GM21447 (cell line): ENCODE measurements around the gene GFI1.

ENCODE experiments used
- ATAC-seq: cut with Tn5 transposase; IDR thresholded peaks from one replicate; pipeline ENCODE4 v1.9.1; 2021; ENCODE audit not compliant: unreplicated experiment

The GFI1 gene

DNA sequence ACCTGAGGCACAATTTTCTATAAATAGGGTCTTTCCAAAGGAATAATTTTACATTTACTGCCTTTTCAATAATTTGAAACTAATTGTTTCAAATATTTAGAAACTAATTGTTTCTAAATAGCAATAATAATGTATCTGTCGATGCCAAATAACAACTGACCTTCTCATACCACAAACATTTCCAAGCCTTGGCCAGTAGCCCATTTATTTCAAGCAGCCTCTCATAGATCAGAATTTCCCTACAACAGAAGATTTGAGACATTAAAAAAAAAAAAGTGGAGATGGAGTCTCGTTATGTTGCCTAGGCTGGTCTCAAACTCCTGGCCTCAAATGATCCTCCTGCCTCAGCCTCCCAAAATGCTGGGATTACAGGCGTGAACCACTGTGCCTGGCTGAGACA is 2.1 kb upstream of the GFI1 start:
- no peak for ATAC-seq

DNA sequence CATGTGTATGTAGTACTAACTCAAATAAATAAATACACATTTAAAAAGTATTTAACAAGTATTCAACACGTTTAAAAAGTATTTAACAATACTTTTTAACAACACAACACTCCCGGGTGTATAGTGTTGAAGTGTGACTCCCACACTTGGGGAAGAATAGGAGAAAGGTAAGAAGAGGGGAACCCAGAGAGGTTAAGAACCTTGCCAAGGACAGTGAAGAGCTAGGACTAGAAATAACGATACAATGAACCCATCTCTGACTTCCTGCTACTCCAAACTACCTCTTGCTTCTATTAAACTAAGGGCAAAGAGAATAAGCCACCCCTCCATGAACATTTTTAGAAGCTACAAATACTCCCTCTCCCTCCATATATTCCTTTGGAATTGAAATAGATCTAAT is 1.7 kb upstream of the GFI1 start:
- ATAC-seq: no peak

DNA sequence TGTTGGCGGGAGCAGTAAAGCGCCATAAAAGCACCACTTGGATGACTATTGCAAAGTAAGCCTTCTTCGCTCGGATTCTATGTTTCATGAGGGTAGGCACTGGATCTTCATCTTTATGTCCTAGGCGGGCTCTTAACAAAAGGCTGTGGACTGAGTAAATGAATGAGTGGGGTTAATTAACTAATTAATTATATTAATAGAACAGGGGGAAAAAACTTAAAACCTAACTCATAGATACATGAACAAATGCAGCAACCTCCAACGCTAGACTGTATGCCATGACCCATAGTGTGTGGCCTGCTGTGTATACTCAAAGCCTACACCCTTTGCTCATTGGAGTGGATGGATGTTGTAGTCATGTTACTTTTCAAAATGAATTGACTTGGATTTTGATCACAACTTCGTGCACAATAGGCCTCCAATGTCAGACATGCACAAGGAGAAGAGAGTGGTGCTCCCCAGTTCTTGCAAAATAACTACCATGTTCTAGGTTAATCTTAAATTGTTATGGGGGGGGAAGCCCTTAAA is 417 bp upstream of the GFI1 start:
- no peak for ATAC-seq

DNA sequence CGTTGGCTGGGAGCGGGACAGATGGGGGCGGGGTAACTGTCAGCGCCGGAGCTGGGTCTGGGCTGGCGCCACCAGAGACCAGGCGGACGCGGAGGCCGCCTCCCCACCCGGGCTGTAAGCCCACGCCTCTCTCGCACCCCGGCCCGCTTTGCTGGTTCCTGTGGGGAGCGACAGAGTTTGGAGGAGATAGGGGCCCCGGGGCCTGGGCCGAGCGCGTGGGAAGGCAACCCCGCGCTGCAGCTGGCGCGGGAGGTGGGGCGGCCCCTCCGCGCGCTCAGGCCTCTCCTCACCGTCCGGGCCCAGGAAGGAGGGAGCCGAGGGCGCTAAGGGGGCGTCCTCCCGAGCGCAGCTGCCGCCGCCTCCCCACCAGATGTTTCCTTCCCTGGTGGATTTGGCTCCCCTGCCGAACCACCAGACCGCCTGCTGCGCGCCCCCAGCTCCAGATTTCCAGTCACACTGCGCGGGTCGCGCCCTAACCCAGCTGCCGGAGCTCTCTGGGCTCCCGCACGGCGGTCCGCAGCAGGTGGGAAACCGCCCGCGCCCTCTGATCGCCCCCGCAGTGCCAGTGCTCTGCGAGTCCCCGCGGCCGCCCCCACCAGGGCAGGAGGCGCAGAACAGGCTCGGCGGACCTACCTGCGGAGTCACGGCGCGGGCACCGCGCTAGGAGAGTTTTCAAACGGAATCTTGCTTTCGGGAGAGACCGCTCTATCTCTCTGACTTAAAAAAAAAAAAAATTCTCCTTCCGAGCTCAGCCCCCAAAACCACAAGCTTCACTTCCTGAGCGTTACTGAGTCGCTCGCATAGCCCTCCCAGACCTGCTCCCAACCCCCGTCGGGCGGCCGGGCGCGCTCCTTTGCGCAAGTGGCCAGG is 1.1 kb downstream of the GFI1 start:
- peak; percentile 41 for ATAC-seq

DNA sequence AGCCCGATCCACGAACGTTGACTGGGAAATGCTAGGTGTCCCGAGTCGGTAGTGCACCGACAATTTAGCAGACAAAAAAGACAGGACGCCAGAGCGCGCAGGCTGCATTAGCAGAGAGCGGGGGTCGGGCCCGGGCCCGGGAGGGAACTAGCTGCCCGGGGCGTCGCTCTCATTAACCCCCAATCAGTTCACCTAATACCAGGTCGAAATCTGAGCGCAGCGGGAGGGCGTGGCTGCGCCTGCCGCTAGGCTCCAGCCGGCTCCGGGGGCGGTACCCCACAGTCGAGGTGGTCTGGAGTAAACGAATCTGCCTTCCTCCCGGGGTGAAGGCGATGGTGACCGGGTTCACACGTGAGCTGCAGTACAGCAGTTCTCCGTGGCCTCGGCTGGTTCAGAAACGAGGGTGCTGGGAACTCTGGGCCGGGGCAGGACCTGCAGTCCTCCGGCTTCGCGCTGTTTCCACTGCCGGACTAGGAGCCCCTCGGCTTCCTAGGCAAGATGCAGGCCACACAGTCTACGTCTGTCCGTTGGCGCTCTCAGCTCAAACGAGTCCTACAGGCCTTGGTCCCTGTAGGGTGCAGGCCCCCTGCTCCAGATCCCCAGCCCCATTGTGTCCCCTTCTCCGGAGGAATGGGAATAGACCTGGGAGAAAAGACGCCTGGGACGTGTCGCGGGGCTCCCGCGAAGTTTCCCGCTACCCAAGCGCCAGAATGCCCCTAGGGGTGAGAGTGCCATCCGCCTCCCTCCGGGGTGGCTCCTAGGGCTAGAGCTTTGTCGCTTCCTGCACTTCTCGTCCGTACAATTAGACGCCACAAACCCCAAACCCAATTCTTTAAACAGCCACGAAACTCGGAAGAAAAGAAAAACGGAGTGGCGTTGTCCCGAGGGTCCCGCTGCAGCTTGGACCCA is 2.0 kb downstream of the GFI1 start:
- ATAC-seq: peak; percentile 28

DNA sequence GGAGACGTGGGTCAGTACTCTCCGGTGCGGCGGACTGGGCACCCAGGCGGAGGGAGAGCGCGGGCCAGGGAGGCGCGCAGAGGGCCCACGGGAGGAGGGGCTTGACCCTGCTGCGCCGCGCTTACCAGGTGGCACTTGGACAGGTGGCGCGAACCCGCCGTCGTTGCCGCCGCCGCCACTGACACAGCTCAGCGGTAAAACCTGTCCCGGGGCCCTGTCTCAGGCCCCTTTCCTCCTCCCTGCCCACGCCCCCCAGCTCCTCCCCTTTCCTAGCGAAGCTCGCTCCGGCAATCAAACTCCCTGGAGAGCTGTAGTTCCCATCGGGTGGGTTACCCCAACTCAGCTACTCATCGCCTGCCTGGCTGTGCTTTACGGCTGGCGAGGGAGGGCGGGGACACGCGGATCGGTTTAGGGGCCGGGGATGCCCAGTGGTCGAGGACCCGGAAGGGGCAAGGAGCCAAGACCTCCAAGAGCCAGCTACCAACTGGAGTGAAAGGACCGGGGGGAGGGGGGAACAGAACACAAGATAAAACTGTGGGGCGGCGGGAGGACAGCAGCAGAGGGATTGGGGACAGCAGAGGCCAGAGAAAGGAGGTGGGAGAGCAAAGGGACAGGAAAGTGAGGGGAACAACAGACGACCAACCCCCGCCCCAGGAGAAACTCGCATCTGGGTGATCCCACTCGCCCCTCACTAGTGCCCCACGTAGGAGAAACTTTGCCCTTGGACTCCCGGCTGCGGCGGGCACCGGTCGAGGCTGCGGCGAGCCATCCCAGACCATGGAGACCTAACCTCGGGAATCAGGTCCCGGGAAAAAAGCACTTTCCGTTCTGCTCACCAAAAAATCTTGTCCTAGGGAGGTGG is 2.9 kb downstream of the GFI1 start:
- ATAC-seq: peak; percentile 11

DNA sequence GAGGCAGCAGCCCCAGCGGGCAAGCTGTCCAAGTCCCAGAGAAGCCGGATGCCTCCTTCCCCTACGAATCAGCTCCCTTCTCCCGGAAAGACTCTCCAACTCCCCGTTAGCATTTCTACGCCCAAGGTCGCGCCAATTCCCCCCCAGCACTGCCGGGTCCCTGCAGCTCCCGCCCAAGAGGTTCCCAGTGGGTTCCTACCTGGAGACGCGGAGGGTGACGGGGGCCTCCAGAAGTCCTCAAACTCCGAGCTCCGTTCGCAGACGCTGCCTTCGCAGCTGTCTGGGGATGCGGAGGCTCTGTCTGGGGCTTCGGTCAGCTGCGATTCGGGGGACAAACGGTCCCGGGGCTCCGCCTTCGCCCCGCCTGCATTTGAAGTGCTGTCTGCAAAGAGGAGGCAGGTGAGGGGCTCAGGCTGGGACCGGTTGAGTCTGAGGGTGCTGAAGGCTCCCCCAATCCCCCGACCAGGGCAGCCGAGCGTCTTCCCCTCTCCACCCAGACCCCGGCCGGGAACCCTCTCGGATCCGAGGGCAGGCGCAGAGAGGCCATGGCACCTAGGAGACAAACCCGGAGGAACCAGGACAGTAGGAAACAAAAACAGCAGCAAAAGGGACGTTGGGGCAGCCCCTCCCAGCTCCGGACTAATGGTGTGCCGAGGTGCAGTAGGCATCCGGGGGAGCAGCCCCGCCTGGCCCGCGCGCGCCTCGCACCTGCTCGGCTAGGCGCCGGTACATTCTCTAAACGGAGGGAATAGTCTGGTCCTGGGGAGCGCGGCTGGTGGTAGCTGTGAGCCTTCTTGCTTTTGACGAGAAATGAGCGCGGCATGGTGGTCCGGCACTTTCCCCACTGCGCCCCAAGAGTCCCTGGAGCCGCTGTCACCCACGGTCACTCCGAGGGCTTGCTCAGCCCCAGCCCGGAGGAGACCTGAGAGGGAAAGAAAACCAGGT is 3.8 kb downstream of the GFI1 start:
- ATAC-seq: peak; percentile 6

DNA sequence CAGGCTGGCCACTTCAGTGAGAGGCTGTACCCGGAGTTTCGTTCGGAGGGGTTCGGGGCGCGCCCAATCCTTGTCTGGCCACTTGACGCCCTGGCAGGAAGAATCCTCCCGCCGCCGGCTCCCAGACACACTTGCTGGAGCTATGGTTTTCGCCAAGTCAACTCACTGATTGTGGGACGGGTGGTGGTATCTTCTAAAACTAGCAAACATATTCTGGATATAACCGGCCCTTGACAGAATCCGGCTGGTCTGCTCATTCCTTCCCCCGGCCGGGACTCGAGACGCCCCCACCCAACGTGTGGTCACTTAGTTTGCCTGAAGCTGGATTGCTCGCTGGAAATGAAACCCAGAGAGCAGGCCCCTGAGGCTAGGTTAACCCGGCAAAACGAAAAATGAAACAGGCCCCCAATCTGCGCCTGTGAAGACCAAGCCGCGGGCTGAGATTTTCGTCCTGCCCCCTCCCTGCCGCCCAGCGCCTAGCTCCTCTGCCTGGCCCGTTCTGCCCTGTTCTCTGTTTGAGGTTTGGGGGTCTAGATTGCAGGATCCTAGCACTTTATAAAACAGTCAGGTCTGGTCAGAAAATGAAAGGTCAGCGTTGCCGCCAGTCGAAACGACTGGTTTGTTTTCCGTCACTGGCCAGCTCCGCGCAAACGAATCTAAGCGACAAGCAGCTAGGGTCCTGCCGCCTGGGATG is 4.6 kb downstream of the GFI1 start:
- no peak for ATAC-seq

DNA sequence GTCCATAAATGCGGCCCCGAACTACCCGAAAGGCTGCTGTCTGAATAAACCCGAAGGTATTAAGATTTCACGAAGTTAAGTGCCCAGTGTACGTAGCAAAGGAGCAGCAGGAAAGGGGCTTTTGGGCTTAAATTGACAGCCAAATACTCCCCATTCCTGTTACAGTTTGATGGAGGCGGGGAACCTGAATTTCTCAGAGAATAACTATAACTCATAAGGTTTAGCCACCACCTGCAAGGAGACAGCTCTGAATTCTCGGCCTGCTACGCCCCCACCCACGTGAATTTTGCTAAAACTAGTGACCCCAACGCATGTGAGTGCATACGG is 5.2 kb downstream of the GFI1 start:
- no peak for ATAC-seq

DNA sequence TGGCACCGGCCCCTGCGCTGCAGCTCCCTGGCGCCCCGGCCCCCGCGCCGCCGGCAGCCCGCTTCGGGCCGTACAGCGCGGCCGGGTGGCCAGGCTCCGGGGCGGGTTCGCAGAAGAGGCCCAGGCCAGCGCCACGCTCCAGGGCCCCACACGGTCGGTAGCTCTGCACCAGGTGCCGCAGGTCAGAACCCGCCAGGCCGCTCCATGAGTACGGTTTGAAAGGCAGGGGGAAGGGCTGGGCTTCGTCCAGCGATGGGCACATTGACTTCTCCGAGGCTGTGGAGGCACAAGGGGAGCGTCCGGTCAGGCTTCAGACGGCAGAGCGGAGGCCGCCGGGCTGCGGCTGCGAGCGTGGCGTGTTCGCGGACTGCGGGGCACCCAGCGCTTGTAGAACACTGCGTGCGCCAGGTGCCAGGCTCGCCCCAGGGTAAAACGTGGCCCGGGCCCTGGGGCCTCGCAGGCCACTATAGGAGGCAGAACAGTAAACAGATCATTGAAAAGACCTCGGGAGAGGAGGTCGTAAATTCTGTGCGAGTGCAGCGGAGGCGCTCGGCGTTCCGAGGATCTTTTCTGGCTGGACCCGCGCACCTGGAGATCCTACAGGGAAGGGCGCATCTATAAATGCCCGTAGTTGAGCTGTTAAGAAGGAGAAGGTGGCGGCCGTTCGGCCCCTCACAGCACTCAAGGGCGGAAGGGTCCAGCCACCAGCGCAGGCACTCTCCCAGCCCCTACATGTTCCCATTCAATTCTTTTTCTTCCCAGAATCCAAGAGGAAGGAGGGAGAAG is 5.7 kb downstream of the GFI1 start:
- ATAC-seq: no peak

DNA sequence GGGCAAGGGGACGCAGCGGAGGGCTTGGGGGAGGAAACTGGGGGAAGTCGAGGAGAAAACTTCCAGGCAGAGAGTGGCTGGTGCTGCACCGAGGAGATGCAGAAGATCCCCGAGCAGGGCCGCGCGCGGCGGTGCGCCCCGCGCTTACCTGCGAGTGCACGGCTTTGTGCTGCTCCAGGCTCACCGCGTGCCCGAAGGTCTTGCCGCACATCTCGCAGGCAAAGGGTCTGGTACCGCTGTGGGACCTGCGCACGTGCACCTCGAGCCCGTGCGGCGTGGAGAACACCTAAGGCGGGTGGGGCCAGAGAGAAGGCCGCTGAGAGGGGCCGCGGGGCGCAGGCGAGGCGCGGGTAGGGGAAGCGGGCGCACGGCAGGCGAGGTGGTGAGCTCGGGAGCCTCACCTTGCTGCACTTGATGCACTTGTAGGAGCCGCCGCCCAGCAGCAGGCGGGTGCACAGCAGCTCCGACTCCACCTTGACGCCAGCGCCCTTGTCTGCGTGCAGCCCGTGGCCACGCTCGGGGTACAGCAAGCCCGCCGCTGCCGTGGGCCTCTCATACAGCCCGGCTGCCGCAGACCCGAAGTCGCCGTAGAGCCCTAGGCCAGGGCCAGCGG is 6.4 kb downstream of the GFI1 start:
- ATAC-seq: no peak

DNA sequence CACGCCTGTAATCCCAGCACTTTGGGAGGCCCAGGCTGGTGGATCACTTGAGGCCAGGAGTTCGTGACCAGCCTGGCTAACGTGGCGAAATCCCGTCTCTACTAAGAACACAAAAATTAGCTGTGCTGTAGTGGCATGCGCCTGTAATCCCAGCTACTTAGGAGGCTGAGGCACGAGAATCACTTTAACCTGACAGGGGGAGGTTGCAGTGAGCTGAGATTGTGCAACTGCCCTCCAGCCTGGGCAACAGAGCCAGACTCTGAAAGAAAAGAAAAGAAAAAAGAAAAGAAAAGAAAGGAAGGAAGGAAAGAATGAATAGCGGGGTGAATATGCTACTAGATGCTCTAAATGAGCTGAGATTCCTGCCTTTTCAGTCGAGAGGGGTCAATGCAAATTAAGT is 7.1 kb downstream of the GFI1 start:
- ATAC-seq: no peak

DNA sequence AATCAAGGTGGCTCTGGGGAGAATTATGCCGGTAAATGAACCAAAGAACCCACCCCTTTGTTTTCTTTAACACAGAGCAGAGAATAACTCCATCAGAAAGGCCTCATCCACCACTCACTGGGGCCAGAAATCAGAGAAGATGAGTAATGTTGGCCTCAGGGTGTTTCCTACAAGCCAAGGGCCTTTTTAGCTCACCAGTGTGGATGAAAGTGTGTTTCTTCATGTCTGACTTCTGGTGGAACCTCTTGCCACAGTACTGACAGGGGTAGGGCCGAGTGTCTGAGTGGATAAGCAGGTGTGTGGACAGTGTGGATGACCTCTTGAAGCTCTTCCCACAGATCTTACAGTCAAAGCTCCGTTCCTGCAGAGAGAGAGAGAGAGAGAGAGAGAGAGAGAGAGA is 8.3 kb downstream of the GFI1 start:
- ATAC-seq: no peak

DNA sequence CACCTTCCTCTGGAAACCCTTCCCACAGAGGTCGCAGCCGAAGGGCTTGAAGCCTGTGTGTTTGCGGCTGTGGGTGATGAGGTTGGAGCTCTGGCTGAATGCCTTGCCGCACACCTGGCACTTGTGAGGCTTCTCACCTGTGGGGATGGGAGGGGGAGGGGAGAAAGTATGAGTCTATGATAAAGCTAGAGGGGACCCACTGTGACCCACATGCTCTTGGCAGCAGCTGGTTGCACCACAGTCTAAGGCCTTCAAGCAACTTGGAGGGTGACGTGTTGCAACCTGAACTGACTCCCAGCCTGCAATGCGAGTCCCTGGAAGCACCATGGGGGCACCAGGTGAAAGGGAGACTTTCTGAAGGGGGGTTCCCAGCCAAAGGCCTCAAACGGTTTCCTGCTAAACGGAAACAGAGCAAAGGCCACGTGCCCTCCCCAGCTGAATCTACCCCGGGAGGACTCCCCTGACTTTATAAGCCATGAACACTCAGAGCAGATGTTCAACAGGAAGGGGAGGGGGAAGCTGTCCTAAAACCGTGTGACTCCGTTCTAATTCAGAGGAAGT is 10.6 kb downstream of the GFI1 start:
- ATAC-seq: peak; percentile 60

DNA sequence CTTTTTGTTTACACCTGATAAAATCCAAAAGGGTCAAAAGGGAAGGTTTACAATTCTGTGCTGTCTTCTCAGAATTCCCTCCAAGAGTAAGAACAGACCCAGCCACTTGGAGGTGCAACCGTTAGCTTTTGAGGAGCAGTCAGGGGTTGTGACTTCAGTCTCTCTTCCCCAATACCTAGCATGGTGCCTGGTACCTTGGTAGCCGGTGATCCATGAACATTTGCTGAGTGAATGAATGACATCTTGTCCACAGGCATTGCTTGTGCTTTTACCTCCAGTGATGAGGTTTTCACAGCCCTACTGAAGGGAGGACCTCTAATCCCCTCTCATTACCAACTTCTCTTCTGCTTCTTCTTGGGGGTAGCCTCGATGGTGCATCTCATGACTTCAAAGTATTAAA is 11.7 kb downstream of the GFI1 start:
- no peak for ATAC-seq

DNA sequence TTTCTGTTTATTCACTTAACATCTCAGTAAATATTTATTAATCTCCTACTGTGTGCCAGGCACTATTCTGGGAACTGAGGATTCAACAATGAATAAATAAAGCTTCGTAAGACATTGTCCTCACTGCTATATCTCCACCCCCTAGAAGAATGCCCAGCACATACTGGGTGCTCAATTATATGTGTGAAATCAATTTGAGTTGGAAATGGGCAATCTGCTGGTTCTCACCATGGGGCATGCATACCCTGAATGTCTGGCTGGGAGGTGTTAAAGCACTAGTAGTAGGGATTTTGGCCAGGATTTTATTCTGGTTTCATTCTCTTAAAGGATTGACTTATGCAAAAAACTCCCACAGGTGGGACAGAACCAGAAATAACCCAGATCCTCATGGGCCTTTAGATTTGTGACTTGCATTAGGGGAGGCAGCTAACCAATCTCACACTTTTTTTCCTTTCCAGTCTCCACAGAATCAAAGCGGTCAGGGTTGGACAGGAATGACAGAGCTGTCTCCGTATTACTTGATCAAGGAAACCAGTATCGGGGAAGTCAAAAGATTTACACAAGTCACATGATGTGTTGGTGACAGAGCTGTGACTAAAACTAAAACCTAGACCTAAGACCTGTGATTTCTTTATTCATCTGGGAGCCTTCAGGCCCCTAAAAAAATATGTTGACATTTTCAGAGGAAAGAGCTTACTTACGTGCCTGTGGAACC is 12.8 kb downstream of the GFI1 start:
- ATAC-seq: peak; percentile 49

DNA sequence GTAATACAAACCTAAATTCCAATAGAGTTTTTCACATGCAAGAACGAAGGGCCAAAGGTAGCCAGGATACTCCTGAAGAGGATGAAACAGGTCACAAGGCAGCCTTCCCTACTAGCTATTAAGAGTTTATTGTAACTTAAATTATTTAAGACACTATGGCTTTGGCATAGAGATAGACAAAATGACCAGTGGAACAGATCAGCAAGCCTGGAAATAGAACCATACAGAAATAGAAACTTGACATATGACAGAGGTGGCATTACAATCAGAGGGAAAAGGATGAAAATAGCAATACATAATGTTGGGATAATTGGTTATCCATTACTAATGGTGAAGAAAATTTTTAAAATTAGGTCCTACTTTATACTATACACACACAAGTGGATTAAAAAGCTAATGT is 16.5 kb downstream of the GFI1 start:
- ATAC-seq: no peak
